CD4-positive, alpha-beta T cell treated with Interleukin-12 subunit alpha and Interleukin-12 subunit beta, for 1 hour (primary cell): Measurements from ENCODE around the gene GRAPL.
"Not testable (repeated sequence)": the region's sequence is repeated elsewhere in the genome, so short reads cannot be mapped to it uniquely, and the experiment has no call there.

ENCODE experiments used
- DNase-seq: peaks from one replicate; pipeline ENCODE4 v3.0.0-alpha.2; 2020

GRAPL gene

GRCh38 chr17:19189781-19190405 is 62.5 kb downstream of the GRAPL start:
- DNase-seq, result not testable (repeated sequence)

GRCh38 chr17:19196382-19197204 is 69.2 kb downstream of the GRAPL start:
- not testable (repeated sequence) for DNase-seq

GRCh38 chr17:19202448-19202847 is 75.1 kb downstream of the GRAPL start:
- not testable (repeated sequence) for DNase-seq

GRCh38 chr17:19203429-19203828 is 76.0 kb downstream of the GRAPL start:
- not testable (repeated sequence) for DNase-seq
